ENCODE measurements around the gene SLC5A11. TPM values are rescaled to one million over a fixed set of nuclear protein-coding genes. Genes with fewer than 3 reads are reported as not detected.

Gene SLC5A11
- polyA plus RNA-seq, 1 donor (not counting 4 experiments of a cell fraction or from before 2014, with no cell fraction given) = 0.07 TPM

- Histone ChIP-seq H3K27ac (ENCODE audit: control insufficient read depth, insufficient read depth, low read length) (no peak overlapping the region), H3K4me2 (ENCODE audit: control insufficient read depth, extremely low read depth, insufficient read depth, low read depth, low read length) (no peak overlapping the region), H3K9me3 (ENCODE audit: control insufficient read depth, low read depth, low read length) (no peaks in the 10 kb centered on the region), H4K20me1 (ENCODE audit: control insufficient read depth, extremely low read depth, insufficient read depth, low read length) (no peaks in the 10 kb centered on the region), H3K9ac (ENCODE audit: control insufficient read depth, extremely low read depth, insufficient read depth, low read length) (no peak overlapping the region), H3K27me3 (ENCODE audit: control insufficient read depth, extremely low read depth, insufficient read depth, low read length) (no peaks in the 10 kb centered on the region), H3K9me1 (ENCODE audit: control insufficient read depth, extremely low read depth, insufficient read depth, low read length) (no peaks in the 10 kb centered on the region), H3K36me3 (ENCODE audit: control insufficient read depth in 2 of 2, extremely low read depth in 1 of 2, insufficient read depth in 2 of 2, low read length in 2 of 2) (no peaks in the 10 kb centered on the region), H3K79me2 (ENCODE audit: control insufficient read depth, insufficient read depth, low read length) (no peaks in the 10 kb centered on the region), H3K4me3 (ENCODE audit: control insufficient read depth in 2 of 3, extremely low read depth in 1 of 3, insufficient read depth in 2 of 3, low read depth in 1 of 3, low read length in 3 of 3) (no peak overlapping the region), H3K4me1 (ENCODE audit: control insufficient read depth, extremely low read depth, insufficient read depth, low read length) (no peaks in the 10 kb centered on the region), H2AFZ (ENCODE audit: control insufficient read depth, low read length) (no peak overlapping the region)
- DNase-seq (ENCODE audit: low read depth, low spot score) (no peak), FAIRE-seq (no peak)
- dilution Hi-C loops (cut with MboI; ENCODE audit: extremely low pct_ligation_motif_present, low sequenced_read_pairs) = loop anchor here (25.0 kb wide), 1 partner anchor 94 kb away; no protein-coding TSS in a partner anchor
- peak in 2 of 3 experiments; percentile 23 to 42 for TF ChIP-seq CTCF (optimal IDR thresholded peaks at IDR 0.05 in 1 of 3, IDR thresholded peaks at IDR 0.05 in 1 of 3, conservative IDR thresholded peaks at IDR 0.05 in 1 of 3; ENCODE audit: extremely low read depth in 1 of 3, insufficient read depth in 2 of 3, low read length in 3 of 3)
- TF ChIP-seq EZH2 (IDR thresholded peaks at IDR 0.05; ENCODE audit: low read length) = no peak
These were observed 60.5 kb downstream of the SLC5A11 start for GRCh38 chr16:24906199-24906808.

- H3K79me2 ChIP-seq (ENCODE audit: control insufficient read depth, insufficient read depth, low read length) = no peaks in the 10 kb centered on the region
- no peak overlapping the region for H3K9ac ChIP-seq (ENCODE audit: control insufficient read depth, extremely low read depth, insufficient read depth, low read length)
- H4K20me1 ChIP-seq (ENCODE audit: control insufficient read depth, extremely low read depth, insufficient read depth, low read length) = no peaks in the 10 kb centered on the region
- no peaks in the 10 kb centered on the region for H3K9me1 ChIP-seq (ENCODE audit: control insufficient read depth, extremely low read depth, insufficient read depth, low read length)
- no peaks in the 10 kb centered on the region for H3K36me3 ChIP-seq (ENCODE audit: control insufficient read depth in 2 of 2, extremely low read depth in 1 of 2, insufficient read depth in 2 of 2, low read length in 2 of 2)
- dilution Hi-C loops (cut with MboI; ENCODE audit: extremely low pct_ligation_motif_present, low sequenced_read_pairs) = loop anchor here (25.0 kb wide), 1 partner anchor 95 kb away; no protein-coding TSS in a partner anchor
- TF ChIP-seq EZH2 (IDR thresholded peaks at IDR 0.05; ENCODE audit: low read length) (no peak), CTCF (optimal IDR thresholded peaks at IDR 0.05 in 1 of 3, IDR thresholded peaks at IDR 0.05 in 1 of 3, conservative IDR thresholded peaks at IDR 0.05 in 1 of 3; ENCODE audit: extremely low read depth in 1 of 3, insufficient read depth in 2 of 3, low read length in 3 of 3) (no peak)
- H3K4me1 ChIP-seq (ENCODE audit: control insufficient read depth, extremely low read depth, insufficient read depth, low read length) = no peaks in the 10 kb centered on the region
- FAIRE-seq (no peak), DNase-seq (ENCODE audit: low read depth, low spot score) (no peak)
- H3K9me3 ChIP-seq (ENCODE audit: control insufficient read depth, low read depth, low read length) = no peaks in the 10 kb centered on the region
- H3K4me3 ChIP-seq (ENCODE audit: control insufficient read depth in 2 of 3, extremely low read depth in 1 of 3, insufficient read depth in 2 of 3, low read depth in 1 of 3, low read length in 3 of 3) = no peak overlapping the region
- no peak overlapping the region for H2AFZ ChIP-seq (ENCODE audit: control insufficient read depth, low read length)
- no peaks in the 10 kb centered on the region for H3K27me3 ChIP-seq (ENCODE audit: control insufficient read depth, extremely low read depth, insufficient read depth, low read length)
- no peak overlapping the region for H3K4me2 ChIP-seq (ENCODE audit: control insufficient read depth, extremely low read depth, insufficient read depth, low read depth, low read length)
- H3K27ac ChIP-seq (ENCODE audit: control insufficient read depth, insufficient read depth, low read length) = no peak overlapping the region
These were observed 61.1 kb downstream of the SLC5A11 start for GRCh38 chr16:24906901-24907300.

Measured in keratinocyte (primary cell).